GM23338 (cell line): Measurements from ENCODE around the gene NSD1. TPM values are rescaled to one million over a fixed set of nuclear protein-coding genes. Genes with fewer than 3 reads are reported as not detected.
A peak's percentile ranks its signal among the peaks of the same experiment; 100 is the strongest.

Source experiments
- ATAC-seq: fragments of 200-7000 bp; cut with Tn5 transposase; 3 replicates; pipeline ENCODE4 v1.9.1; 2020
- DNase-seq: peaks from one replicate; pipeline ENCODE4 v3.0.0-alpha.2; 2015; ENCODE audit warnings: low spot score
- H2AFZ ChIP-seq: fragments of 200-600 bp; sonication (generic); 2 replicates; pipeline ENCODE4 v1.8.0; 2016; ENCODE audit warnings: antibody characterized with exemption, mild to moderate bottlenecking, moderate library complexity
- H3F3A ChIP-seq: fragments of 200-600 bp; sonication (generic); replicated peaks from 2 replicates; pipeline ENCODE4 v1.8.0; 2017; ENCODE audit warnings: antibody characterized with exemption, mixed run types, low read depth
- H3K27ac ChIP-seq: fragments of 200-600 bp; sonication (generic); 2 replicates; pipeline ENCODE4 v1.6.1; 2016; ENCODE audit warnings: low read depth
- H3K27me3 ChIP-seq: fragments of 200-600 bp; sonication (generic); 2 replicates; pipeline ENCODE4 v1.8.0; 2016; ENCODE audit warnings: mild to moderate bottlenecking, mixed run types, moderate library complexity; ENCODE audit not compliant: insufficient read depth
- H3K36me3 ChIP-seq: fragments of 200-600 bp; sonication (generic); 2 replicates; pipeline ENCODE4 v1.8.0; 2016; ENCODE audit warnings: mild to moderate bottlenecking; ENCODE audit not compliant: insufficient read depth
- H3K4me1 ChIP-seq: fragments of 200-600 bp; sonication (generic); 2 replicates; pipeline ENCODE4 v1.8.0; 2016; ENCODE audit warnings: mild to moderate bottlenecking, moderate library complexity; ENCODE audit not compliant: insufficient read depth
- H3K4me2 ChIP-seq: fragments of 200-600 bp; sonication (generic); 2 replicates; pipeline ENCODE4 v1.7.1; 2017; ENCODE audit warnings: mixed run types
- H3K4me3 ChIP-seq: fragments of 200-600 bp; sonication (generic); 2 replicates; pipeline ENCODE4 v1.6.1; 2016; ENCODE audit warnings: mixed run types
- H3K79me2 ChIP-seq: fragments of 200-600 bp; sonication (generic); replicated peaks from 2 replicates; pipeline ENCODE4 v1.8.0; 2017; ENCODE audit warnings: mild to moderate bottlenecking; ENCODE audit not compliant: insufficient read depth
- H3K9me2 ChIP-seq: fragments of 200-600 bp; sonication (generic); 2 replicates; pipeline ENCODE4 v1.8.0; 2017; ENCODE audit not compliant: insufficient read depth
- H4K20me1 ChIP-seq: fragments of 200-600 bp; sonication (generic); replicated peaks from 2 replicates; pipeline ENCODE4 v1.8.0; 2017; ENCODE audit warnings: mild to moderate bottlenecking; ENCODE audit not compliant: insufficient read depth
- H3K27ac Mint-ChIP-seq: 2 replicates; pipeline ENCODE4 v1.8.0; 2020; ENCODE audit warnings: inconsistent platforms, mild to moderate bottlenecking, moderate library complexity, mixed read lengths
- H3K27me3 Mint-ChIP-seq: 3 replicates; pipeline ENCODE4 v1.8.0; 2022; ENCODE audit warnings: low read depth, mild to moderate bottlenecking, moderate library complexity, mixed read lengths, inconsistent platforms; ENCODE audit not compliant: insufficient read depth, poor library complexity
- H3K36me3 Mint-ChIP-seq: 3 replicates; pipeline ENCODE4 v1.8.0; 2021; ENCODE audit warnings: low read depth, mild to moderate bottlenecking, inconsistent platforms, moderate library complexity, mixed read lengths
- H3K4me1 Mint-ChIP-seq: 3 replicates; pipeline ENCODE4 v1.8.0; 2020; ENCODE audit warnings: mild to moderate bottlenecking, inconsistent platforms, mixed read lengths
- H3K4me3 Mint-ChIP-seq: 3 replicates; pipeline ENCODE4 v1.8.0; 2021; ENCODE audit warnings: moderate library complexity, mild to moderate bottlenecking, inconsistent platforms, mixed read lengths
- H3K9me3 Mint-ChIP-seq: 3 replicates; pipeline ENCODE4 v1.8.0; 2020; ENCODE audit warnings: moderate library complexity, mild to moderate bottlenecking, inconsistent platforms, mixed read lengths
- CREB1 ChIP-seq: fragments of 250-450 bp; sonication (Bioruptor Pico); IDR thresholded peaks from 2 replicates; pipeline ENCODE4 v1.5.0; 2020; ENCODE audit warnings: low read depth, mild to moderate bottlenecking, moderate library complexity
- ETS1 ChIP-seq: IDR thresholded peaks from 2 replicates; pipeline ENCODE4 v1.6.1; 2016; ENCODE audit warnings: antibody characterized with exemption
- EZH2 ChIP-seq: fragments of 200-600 bp; sonication (generic); IDR thresholded peaks from one replicate; pipeline ENCODE4 v1.8.0; 2017; ENCODE audit warnings: antibody characterized with exemption, mild to moderate bottlenecking, low read depth; ENCODE audit not compliant: unreplicated experiment
- EZH2phosphoT487 ChIP-seq: fragments of 200-600 bp; sonication (generic); IDR thresholded peaks from one replicate; pipeline ENCODE4 v1.8.1; 2018; ENCODE audit warnings: antibody characterized with exemption; ENCODE audit not compliant: unreplicated experiment
- JUNB ChIP-seq: IDR thresholded peaks from one replicate; pipeline ENCODE4 v1.6.1; 2016; ENCODE audit warnings: antibody characterized with exemption; ENCODE audit not compliant: unreplicated experiment
- NANOG ChIP-seq: IDR thresholded peaks from 2 replicates; pipeline ENCODE4 v1.6.1; 2016; ENCODE audit warnings: antibody characterized with exemption, borderline replicate concordance
- POLR2AphosphoS5 ChIP-seq: IDR thresholded peaks from 2 replicates; pipeline ENCODE4 v1.6.1; 2016; ENCODE audit warnings: antibody characterized with exemption, low read depth
- REST ChIP-seq: IDR thresholded peaks from one replicate; pipeline ENCODE4 v1.6.1; 2018; ENCODE audit warnings: antibody characterized with exemption; ENCODE audit not compliant: unreplicated experiment
- STAT1 ChIP-seq: IDR thresholded peaks from one replicate; pipeline ENCODE4 v1.6.1; 2016; ENCODE audit warnings: antibody characterized with exemption; ENCODE audit not compliant: unreplicated experiment
- ZNF114 ChIP-seq: fragments of 250-450 bp; sonication (Bioruptor Pico); IDR thresholded peaks from 2 replicates; pipeline ENCODE4 v1.5.0; 2020; ENCODE audit warnings: mild to moderate bottlenecking, moderate library complexity
- ZNF331 ChIP-seq: fragments of 250-450 bp; sonication (Bioruptor Pico); IDR thresholded peaks from 2 replicates; pipeline ENCODE4 v1.5.0; 2020; ENCODE audit warnings: low read depth, mild to moderate bottlenecking, moderate library complexity
- polyA plus RNA-seq: library from polyadenylated mRNA; unstranded; fragments of >200 nt; fragmentation: Nextera tagmentation; extraction: Ambion mirVana; gene quantifications from 2 replicates; pipeline ENCODE4 v1.2.1, GENCODE V29; 2016
- total RNA-seq: library from RNA; depleted of rRNA; stranded (reverse); fragments of >200 nt; shearing (Covaris generic); gene quantifications from 2 replicates; pipeline ENCODE4 v1.2.3, GENCODE V29; 2014
- TF ChIP-seq, protein P1 (sequence below): fragments of 250-450 bp; sonication (Bioruptor Pico); IDR thresholded peaks from 2 replicates; pipeline ENCODE4 v1.5.0; 2020; ENCODE audit warnings: mild to moderate bottlenecking, moderate library complexity
- TF ChIP-seq, protein P2 (sequence below), 2 experiments: fragments of 200-600 bp in 1 of 2; sonication (generic) in 1 of 2; conservative IDR thresholded peaks; 2 replicates each; pipeline versions ENCODE4 v1.5.1 to v1.6.1; 2016 to 2017; ENCODE audit warnings: antibody characterized with exemption in 2 of 2, low read depth in 2 of 2, mild to moderate bottlenecking in 2 of 2, moderate library complexity in 1 of 2

The NSD1 gene
- total and polyA plus RNA-seq, 2 experiments from 2014 or later: 96.4 to 106 TPM

DNA sequence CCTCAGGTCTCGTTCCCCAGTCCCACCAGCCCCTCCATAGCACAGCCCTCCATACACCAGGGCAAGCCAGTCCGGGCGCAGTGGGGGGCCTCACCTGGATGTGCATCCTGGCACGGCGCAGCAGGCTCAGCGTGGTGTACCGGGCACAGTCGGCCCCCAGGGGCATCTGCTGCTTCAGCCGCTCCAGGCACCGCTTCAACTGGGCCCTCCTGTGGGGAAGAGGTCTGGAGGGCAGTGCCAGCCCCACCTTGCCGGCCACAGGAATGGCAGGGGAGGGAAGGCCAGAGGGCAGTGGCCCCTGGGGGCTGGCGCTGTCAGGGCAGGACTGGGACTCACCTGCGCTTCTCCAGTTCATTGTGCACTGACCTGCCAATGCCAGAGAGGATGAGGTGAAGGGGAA is 176.8 kb downstream of the NSD1 start:
- Histone ChIP-seq H4K20me1 (peaks cover 15% of the 10 kb centered on the region), H3K79me2 (peaks cover 5% of the 10 kb centered on the region), H3K27ac (no peak overlapping the region), H2AFZ (no peak overlapping the region), H3K9me2 (no peaks in the 10 kb centered on the region), H3K27me3 (no peaks in the 10 kb centered on the region), H3K36me3 (peaks cover 13% of the 10 kb centered on the region), H3K4me2 (peak overlapping the region; percentile 88; the same call in 1 of the 2 replicates), H3K4me3 (peak overlapping the region; percentile 69; the same call in 1 of the 2 replicates), H3F3A (peaks cover 25% of the 10 kb centered on the region), H3K4me1 (peaks cover 12% of the 10 kb centered on the region)
- no peak overlapping the region for H3K27ac Mint-ChIP-seq
- H3K4me1 Mint-ChIP-seq: peaks cover 24% of the 10 kb centered on the region
- no peak for DNase-seq
- H3K27me3 Mint-ChIP-seq: peaks cover 13% of the 10 kb centered on the region
- no peak for TF ChIP-seq ZNF114
- no peak for TF ChIP-seq STAT1
- TF ChIP-seq ZNF331 (CRISPR knock-in tag): no peak
- TF ChIP-seq, protein P1, sequence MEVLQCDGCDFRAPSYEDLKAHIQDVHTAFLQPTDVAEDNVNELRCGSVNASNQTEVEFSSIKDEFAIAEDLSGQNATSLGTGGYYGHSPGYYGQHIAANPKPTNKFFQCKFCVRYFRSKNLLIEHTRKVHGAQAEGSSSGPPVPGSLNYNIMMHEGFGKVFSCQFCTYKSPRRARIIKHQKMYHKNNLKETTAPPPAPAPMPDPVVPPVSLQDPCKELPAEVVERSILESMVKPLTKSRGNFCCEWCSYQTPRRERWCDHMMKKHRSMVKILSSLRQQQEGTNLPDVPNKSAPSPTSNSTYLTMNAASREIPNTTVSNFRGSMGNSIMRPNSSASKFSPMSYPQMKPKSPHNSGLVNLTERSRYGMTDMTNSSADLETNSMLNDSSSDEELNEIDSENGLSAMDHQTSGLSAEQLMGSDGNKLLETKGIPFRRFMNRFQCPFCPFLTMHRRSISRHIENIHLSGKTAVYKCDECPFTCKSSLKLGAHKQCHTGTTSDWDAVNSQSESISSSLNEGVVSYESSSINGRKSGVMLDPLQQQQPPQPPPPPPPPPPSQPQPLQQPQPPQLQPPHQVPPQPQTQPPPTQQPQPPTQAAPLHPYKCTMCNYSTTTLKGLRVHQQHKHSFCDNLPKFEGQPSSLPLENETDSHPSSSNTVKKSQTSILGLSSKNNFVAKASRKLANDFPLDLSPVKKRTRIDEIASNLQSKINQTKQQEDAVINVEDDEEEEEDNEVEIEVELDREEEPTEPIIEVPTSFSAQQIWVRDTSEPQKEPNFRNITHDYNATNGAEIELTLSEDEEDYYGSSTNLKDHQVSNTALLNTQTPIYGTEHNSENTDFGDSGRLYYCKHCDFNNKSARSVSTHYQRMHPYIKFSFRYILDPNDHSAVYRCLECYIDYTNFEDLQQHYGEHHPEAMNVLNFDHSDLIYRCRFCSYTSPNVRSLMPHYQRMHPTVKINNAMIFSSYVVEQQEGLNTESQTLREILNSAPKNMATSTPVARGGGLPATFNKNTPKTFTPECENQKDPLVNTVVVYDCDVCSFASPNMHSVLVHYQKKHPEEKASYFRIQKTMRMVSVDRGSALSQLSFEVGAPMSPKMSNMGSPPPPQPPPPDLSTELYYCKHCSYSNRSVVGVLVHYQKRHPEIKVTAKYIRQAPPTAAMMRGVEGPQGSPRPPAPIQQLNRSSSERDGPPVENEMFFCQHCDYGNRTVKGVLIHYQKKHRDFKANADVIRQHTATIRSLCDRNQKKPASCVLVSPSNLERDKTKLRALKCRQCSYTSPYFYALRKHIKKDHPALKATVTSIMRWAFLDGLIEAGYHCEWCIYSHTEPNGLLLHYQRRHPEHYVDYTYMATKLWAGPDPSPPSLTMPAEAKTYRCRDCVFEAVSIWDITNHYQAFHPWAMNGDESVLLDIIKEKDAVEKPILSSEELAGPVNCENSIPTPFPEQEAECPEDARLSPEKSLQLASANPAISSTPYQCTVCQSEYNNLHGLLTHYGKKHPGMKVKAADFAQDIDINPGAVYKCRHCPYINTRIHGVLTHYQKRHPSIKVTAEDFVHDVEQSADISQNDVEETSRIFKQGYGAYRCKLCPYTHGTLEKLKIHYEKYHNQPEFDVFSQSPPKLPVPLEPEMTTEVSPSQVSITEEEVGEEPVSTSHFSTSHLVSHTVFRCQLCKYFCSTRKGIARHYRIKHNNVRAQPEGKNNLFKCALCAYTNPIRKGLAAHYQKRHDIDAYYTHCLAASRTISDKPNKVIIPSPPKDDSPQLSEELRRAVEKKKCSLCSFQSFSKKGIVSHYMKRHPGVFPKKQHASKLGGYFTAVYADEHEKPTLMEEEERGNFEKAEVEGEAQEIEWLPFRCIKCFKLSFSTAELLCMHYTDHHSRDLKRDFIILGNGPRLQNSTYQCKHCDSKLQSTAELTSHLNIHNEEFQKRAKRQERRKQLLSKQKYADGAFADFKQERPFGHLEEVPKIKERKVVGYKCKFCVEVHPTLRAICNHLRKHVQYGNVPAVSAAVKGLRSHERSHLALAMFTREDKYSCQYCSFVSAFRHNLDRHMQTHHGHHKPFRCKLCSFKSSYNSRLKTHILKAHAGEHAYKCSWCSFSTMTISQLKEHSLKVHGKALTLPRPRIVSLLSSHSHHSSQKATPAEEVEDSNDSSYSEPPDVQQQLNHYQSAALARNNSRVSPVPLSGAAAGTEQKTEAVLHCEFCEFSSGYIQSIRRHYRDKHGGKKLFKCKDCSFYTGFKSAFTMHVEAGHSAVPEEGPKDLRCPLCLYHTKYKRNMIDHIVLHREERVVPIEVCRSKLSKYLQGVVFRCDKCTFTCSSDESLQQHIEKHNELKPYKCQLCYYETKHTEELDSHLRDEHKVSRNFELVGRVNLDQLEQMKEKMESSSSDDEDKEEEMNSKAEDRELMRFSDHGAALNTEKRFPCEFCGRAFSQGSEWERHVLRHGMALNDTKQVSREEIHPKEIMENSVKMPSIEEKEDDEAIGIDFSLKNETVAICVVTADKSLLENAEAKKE (CRISPR knock-in tag): no peak
- no peak for TF ChIP-seq CREB1
- TF ChIP-seq, protein P2, sequence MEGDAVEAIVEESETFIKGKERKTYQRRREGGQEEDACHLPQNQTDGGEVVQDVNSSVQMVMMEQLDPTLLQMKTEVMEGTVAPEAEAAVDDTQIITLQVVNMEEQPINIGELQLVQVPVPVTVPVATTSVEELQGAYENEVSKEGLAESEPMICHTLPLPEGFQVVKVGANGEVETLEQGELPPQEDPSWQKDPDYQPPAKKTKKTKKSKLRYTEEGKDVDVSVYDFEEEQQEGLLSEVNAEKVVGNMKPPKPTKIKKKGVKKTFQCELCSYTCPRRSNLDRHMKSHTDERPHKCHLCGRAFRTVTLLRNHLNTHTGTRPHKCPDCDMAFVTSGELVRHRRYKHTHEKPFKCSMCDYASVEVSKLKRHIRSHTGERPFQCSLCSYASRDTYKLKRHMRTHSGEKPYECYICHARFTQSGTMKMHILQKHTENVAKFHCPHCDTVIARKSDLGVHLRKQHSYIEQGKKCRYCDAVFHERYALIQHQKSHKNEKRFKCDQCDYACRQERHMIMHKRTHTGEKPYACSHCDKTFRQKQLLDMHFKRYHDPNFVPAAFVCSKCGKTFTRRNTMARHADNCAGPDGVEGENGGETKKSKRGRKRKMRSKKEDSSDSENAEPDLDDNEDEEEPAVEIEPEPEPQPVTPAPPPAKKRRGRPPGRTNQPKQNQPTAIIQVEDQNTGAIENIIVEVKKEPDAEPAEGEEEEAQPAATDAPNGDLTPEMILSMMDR (conservative IDR thresholded peaks at IDR 0.05; ENCODE audit: low read depth in 2 of 2): no peak
- TF ChIP-seq ETS1: no peak
- TF ChIP-seq EZH2phosphoT487: no peak
- TF ChIP-seq POLR2AphosphoS5: no peak
- no peak for TF ChIP-seq JUNB
- no peak for TF ChIP-seq REST
- no peak for TF ChIP-seq EZH2
- TF ChIP-seq NANOG: no peak
- H3K4me3 Mint-ChIP-seq: peak overlapping the region; percentile 75; the same call in 1 of the 3 replicates
- H3K9me3 Mint-ChIP-seq: no peaks in the 10 kb centered on the region; the same call in 2 of the 3 replicates
- H3K36me3 Mint-ChIP-seq: peaks cover 18% of the 10 kb centered on the region
- no peak for ATAC-seq
